IPS-20b (cell line): ENCODE data around the gene CNTN1.
"Not testable (repeated sequence)": the region's sequence is repeated elsewhere in the genome, so short reads cannot be mapped to it uniquely, and the experiment has no call there.

Experiments used
- H3K27ac ChIP-seq: one replicate; pipeline ENCODE4 v1.5.1; 2013; ENCODE audit warnings: low read length
- H3K27me3 ChIP-seq: 2 replicates; pipeline ENCODE4 v1.6.1; 2013; ENCODE audit warnings: mild to moderate bottlenecking, low read length, inconsistent platforms; ENCODE audit not compliant: insufficient read depth
- H3K36me3 ChIP-seq: 2 replicates; pipeline ENCODE4 v1.6.1; 2013; ENCODE audit warnings: low read depth, mild to moderate bottlenecking, inconsistent platforms, low read length, moderate library complexity; ENCODE audit not compliant: insufficient read depth
- H3K4me1 ChIP-seq: 2 replicates; pipeline ENCODE4 v1.6.1; 2013; ENCODE audit warnings: mild to moderate bottlenecking, control low read depth, inconsistent platforms, low read length, moderate library complexity; ENCODE audit not compliant: insufficient read depth
- H3K4me3 ChIP-seq: 2 replicates; pipeline ENCODE4 v1.5.1; 2013; ENCODE audit warnings: mild to moderate bottlenecking, low read length, inconsistent platforms
- H3K9ac ChIP-seq: 2 replicates; pipeline ENCODE4 v1.6.1; 2013; ENCODE audit warnings: low read depth, mild to moderate bottlenecking, inconsistent platforms, low read length, moderate library complexity
- H3K9me3 ChIP-seq: 2 replicates; pipeline ENCODE4 v1.6.1; 2013; ENCODE audit warnings: mild to moderate bottlenecking, low read depth, low read length, inconsistent platforms; ENCODE audit not compliant: insufficient read depth

The CNTN1 gene

DNA sequence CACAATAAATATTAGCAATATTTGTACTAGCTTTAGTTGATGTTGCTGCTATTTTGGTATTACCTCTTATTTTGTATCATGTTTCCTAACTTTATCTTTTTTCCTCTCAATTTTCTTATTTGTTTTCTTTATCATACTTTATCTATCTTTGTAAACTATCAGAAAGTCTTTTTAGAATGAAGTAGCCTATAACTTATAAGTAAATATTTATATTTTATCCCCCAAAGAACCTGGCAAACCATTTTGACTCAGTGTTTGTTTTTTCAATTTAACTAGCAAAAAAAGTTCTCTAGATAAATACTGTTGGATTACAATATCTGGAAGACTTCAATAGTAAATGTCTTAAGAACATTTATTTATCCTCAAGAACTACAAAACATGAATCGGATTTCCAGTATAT, 360.2 kb downstream of the CNTN1 start:
- no peaks in the 10 kb centered on the region for H3K4me1 ChIP-seq
- H3K9me3 ChIP-seq: no peaks in the 10 kb centered on the region
- no peaks in the 10 kb centered on the region for H3K36me3 ChIP-seq
- H3K27ac ChIP-seq: no peak overlapping the region
- no peaks in the 10 kb centered on the region for H3K27me3 ChIP-seq
- no peak overlapping the region for H3K9ac ChIP-seq
- H3K4me3 ChIP-seq: no peak overlapping the region

DNA sequence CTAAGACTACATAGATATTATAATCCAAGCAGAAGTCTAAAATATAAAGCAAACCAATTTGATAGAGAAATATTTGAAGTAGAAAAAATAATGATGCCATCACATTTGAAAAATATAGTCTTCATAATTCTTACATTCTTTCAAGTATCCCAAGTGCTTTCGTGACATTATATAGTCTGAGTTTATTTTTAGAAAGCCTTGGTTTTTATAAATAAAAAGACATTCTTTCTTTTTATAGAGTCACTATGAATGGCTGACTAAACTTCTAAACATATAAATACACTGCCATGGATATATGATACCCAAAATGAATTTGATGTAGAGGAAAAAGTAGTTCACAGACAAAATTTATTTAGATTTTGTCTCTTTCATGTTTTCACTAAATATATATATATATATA, 360.8 kb downstream of the CNTN1 start:
- H3K4me3 ChIP-seq: no peak overlapping the region
- H3K9ac ChIP-seq: no peak overlapping the region
- H3K36me3 ChIP-seq: no peaks in the 10 kb centered on the region

DNA sequence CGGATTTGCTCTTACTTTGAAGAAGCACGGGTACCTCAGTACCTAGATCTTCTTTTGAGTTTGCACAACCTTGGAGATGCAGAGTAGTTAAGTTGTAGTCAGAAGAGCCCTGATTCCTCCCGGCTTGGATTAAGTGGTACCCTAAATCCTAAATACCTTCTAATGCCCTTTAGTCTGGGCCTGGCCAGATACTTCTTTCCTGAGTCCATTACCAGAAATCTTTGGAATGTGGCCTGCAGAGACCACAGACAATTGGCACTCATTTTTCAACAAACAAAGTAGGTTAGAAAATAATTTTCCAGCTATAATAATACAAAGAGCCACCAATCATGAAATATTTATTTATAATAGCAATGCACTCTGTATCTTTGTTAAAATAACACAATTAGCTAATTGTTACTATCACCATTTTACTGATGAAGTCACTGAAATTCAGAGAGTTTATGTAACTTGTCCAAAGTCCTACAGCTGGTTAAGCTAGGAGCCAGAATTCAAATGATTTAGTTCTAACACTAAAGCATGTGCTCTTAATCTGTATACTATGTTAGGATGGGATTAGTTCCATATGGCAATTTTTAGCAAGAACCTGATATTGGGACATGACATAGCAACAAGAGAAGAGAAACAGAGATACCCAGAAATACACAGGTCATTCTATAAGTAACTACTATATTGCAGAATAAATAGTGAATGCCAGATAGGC, 363.8 kb downstream of the CNTN1 start:
- H3K4me3 ChIP-seq: no peak overlapping the region
- no peaks in the 10 kb centered on the region for H3K27me3 ChIP-seq
- H3K4me1 ChIP-seq: no peaks in the 10 kb centered on the region
- no peaks in the 10 kb centered on the region for H3K9me3 ChIP-seq
- H3K9ac ChIP-seq: no peak overlapping the region
- no peak overlapping the region for H3K27ac ChIP-seq
- no peaks in the 10 kb centered on the region for H3K36me3 ChIP-seq

More for the DNA sequence above, 360.8 kb downstream of the CNTN1 start:
- Histone ChIP-seq H3K27me3 (no peaks in the 10 kb centered on the region), H3K4me1 (no peaks in the 10 kb centered on the region), H3K27ac (no peak overlapping the region), H3K9me3 (no peaks in the 10 kb centered on the region)

DNA sequence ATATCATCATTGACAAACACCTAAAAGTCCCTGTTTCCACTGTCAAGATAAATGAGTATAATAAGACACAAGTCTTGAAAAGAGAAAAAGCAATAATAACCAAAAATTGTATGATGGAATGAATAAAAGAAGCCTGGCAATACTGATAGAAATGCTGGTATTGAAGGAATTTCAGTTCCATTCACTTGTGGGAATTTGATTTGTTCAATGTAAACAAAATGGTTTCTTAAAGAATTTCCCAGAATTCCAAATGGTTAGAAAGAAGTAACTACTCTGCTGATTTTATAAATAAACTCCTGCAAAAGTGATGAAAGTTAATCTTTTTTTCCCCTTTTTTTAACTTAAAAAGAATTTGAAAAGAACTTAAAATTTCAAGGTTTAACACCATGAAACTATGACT, 366.0 kb downstream of the CNTN1 start:
- no peak overlapping the region for H3K27ac ChIP-seq
- H3K9ac ChIP-seq: no peak overlapping the region
- H3K27me3 ChIP-seq: no peaks in the 10 kb centered on the region
- no peaks in the 10 kb centered on the region for H3K4me1 ChIP-seq
- H3K9me3 ChIP-seq: no peaks in the 10 kb centered on the region
- no peak overlapping the region for H3K4me3 ChIP-seq
- H3K36me3 ChIP-seq: no peaks in the 10 kb centered on the region

DNA sequence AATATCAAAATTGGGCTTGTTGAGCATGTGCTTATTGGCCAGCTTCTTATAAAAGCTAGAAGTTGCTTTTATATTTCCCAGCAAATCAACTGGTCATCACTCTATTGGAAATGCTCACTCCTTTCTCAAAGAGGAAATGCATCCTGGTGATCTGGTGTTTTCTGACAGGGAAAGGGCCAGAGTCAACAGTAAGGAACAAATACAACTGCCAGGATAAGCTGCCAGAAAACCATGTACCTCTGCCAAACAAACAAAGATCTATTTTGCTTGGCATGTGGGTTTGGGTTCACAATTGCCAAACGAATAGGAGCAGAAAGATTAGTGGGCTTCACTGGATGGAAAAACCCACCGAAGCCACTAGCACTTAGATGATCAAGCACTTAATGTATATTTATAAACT, 369.0 kb downstream of the CNTN1 start:
- Histone ChIP-seq H3K4me3 (no peak overlapping the region), H3K27ac (no peak overlapping the region), H3K9me3 (no peaks in the 10 kb centered on the region), H3K4me1 (no peaks in the 10 kb centered on the region), H3K27me3 (no peaks in the 10 kb centered on the region), H3K36me3 (no peaks in the 10 kb centered on the region), H3K9ac (no peak overlapping the region)

DNA sequence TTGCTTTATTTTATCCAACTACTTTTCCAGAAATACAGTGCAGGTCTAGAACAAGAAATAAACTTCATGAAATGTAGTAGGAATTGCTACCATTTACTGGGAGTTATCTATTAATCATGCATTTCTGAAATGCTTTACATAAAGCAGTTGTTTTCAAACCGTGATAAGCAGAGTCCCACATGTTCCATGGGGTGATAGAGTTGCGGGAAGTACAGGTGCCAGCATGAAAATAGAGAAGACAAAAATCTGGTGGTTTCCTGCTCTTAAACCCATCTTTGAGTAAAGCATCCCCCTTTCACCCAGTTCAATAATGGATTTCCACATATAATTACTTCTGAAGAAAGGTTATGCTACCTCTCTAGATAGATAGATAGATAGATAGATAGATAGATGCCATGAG, 372.2 kb downstream of the CNTN1 start:
- no peak overlapping the region for H3K4me3 ChIP-seq
- H3K4me1 ChIP-seq: no peaks in the 10 kb centered on the region
- H3K36me3 ChIP-seq: no peaks in the 10 kb centered on the region
- no peak overlapping the region for H3K9ac ChIP-seq
- H3K27me3 ChIP-seq: no peaks in the 10 kb centered on the region
- no peak overlapping the region for H3K27ac ChIP-seq
- H3K9me3 ChIP-seq: no peaks in the 10 kb centered on the region

DNA sequence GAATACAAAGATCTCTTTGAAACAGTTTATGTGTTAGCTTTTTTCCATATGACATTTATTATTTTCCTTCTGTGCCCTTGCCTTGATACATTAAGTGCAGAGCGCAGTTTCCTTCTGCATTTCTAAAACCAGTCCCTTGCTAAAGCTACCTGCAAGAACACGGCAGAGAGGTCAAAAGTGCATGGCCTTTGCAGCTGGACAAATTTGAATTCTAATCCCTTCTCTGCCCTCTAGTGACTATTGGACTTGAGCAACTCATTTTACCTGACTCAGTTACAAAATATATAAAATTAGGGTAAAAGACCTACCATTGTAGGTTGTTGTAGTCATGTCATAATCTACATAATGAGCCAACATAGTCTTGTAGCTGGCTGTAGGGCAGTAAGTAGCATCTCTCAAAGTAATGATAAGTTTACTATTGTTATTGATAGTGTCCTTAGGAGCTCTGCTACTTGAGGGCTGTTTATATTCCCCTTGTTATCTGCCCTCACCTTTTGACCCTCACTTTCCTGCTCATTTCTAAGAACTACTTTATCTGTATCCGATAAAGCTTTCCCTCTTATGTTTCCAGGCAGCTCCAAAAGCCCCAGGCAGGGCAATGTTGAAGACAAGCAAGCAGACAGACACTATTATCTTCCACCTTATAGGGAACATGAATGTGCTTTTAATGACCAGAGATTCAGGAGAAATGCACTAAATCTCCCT, 375.9 kb downstream of the CNTN1 start:
- no peaks in the 10 kb centered on the region for H3K27me3 ChIP-seq
- no peak overlapping the region for H3K4me3 ChIP-seq
- H3K4me1 ChIP-seq: no peaks in the 10 kb centered on the region
- H3K36me3 ChIP-seq: no peaks in the 10 kb centered on the region
- H3K9me3 ChIP-seq: no peaks in the 10 kb centered on the region
- H3K9ac ChIP-seq: no peak overlapping the region
- no peak overlapping the region for H3K27ac ChIP-seq

DNA sequence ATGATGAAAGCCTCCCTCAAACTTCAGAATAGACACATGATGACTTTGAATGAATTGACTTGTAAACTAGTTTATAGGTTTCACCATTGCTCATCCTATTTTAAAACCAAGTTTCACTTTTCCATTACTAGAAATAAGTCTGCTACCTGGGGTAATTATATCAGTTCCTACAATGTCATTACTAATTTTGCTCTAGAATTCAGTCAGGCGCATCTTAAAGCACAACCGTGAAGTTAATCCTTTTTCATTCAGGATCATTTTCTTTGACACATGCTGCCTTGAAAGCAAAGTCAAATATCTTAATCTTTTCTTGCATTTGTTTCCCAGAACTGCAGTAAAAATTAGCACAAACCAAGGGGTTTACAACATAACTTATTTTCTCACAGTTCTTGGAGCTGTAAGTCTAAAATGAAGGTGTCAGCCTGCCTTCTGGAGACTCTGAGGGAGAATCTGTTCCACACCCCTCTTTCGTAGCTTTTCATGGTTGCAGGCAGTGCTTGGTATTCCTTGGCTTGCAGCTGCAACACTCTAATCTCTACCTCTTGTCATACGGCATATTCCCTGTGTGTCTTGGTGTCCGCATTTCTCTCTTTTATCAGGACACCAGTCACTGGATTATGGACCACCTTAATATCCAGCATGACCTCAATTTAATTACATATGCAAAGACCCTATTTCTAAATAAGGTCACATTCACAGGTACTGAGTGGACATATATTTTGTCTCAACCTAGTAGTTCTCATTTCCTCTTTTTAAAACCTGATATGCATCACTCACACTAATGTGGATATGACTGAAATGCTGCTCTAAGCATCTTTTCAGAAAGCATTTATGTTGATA, 381.6 kb downstream of the CNTN1 start:
- no peaks in the 10 kb centered on the region for H3K27me3 ChIP-seq
- H3K4me3 ChIP-seq: no peak overlapping the region
- H3K9ac ChIP-seq: no peak overlapping the region
- H3K9me3 ChIP-seq: no peaks in the 10 kb centered on the region
- H3K27ac ChIP-seq: no peak overlapping the region
- H3K36me3 ChIP-seq: no peaks in the 10 kb centered on the region
- no peaks in the 10 kb centered on the region for H3K4me1 ChIP-seq

DNA sequence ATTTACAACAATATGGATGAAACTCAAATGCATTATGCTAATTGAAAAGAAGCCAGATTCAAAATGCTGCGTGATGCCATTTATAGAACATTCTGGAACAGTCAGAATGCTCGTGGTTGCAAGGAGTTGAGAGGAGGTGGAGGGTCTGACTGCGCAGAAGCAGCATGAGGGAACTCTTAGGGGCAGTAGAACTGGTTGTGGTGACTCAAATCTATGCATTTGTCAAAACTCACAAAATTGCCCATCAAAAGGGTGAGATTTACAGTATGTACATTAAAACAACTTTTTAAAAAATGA, 382.2 kb downstream of the CNTN1 start:
- H3K9ac ChIP-seq: no peak overlapping the region
- H3K4me3 ChIP-seq: no peak overlapping the region
- H3K4me1 ChIP-seq: no peaks in the 10 kb centered on the region
- no peaks in the 10 kb centered on the region for H3K9me3 ChIP-seq
- H3K36me3 ChIP-seq: no peaks in the 10 kb centered on the region
- no peak overlapping the region for H3K27ac ChIP-seq
- H3K27me3 ChIP-seq: no peaks in the 10 kb centered on the region

DNA sequence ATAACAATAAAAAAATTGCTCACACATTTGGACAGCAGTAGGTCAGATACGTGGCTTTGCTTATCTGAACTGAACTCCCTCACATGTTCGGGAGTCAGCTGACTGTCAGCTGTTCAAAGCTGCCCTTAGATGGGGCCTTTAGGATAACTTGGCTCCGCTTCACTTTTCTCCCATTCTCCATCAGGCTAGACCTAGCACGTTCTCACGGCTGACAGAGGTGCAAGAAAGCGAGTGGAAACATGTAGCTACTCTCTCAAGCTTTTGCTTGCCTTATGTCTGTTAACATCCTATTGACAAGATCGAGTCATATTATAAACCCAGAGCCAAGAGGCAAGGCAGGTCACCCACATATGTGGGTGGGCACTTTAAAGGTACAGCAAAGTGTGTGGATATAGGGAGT, 383.9 kb downstream of the CNTN1 start:
- H3K36me3 ChIP-seq: no peaks in the 10 kb centered on the region
- H3K27me3 ChIP-seq: no peaks in the 10 kb centered on the region
- H3K9me3 ChIP-seq: peaks cover 9% of the 10 kb centered on the region
- no peak overlapping the region for H3K9ac ChIP-seq
- no peak overlapping the region for H3K4me3 ChIP-seq
- H3K27ac ChIP-seq: no peak overlapping the region
- H3K4me1 ChIP-seq: no peaks in the 10 kb centered on the region

DNA sequence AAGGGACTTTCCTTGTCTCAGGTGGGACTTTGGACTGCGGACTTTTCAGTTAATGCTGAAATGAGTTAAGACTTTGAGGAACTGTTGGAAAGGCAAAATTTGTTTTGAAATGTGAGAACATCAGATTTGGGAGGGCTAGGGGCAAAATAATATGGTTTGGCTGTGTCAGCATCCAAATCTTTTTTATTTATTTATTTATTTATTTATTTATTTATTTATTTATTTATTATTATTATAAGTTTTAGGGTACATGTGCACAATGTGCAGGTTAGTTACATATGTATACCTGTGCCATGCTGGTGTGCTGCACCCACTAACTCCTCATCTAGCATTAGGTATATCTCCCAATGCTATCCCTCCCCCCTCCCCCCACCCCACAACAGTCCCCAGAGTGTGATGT, 389.0 kb downstream of the CNTN1 start:
- H3K9me3 ChIP-seq, H3K27ac ChIP-seq, H3K36me3 ChIP-seq, H3K9ac ChIP-seq, H3K4me3 ChIP-seq, H3K27me3 ChIP-seq, H3K4me1 ChIP-seq: not testable (repeated sequence)

DNA sequence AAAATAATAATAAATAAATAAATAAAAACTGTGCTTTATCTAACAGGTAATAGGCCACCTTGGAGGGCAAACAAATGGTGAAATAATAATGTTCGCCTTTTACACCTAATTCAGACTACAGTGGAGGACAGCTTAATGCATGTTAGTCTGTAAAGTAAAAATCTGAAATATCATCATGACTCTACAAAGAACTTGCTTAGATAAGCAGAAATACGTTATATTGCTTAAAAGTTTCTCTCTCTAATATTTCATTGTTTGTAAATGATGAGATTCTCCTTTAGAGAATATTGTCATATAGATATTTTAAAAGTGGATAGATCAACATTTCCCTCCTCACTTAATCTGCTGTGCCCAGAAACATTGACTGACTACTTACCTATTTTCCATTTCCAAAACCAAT, 397.2 kb downstream of the CNTN1 start:
- Histone ChIP-seq H3K27me3 (no peaks in the 10 kb centered on the region), H3K9ac (no peak overlapping the region), H3K9me3 (no peaks in the 10 kb centered on the region), H3K4me1 (no peaks in the 10 kb centered on the region), H3K27ac (no peak overlapping the region), H3K4me3 (no peak overlapping the region), H3K36me3 (no peaks in the 10 kb centered on the region)
